HG03045 (cell line): ENCODE results near the gene PLEKHG1.
A peak's percentile ranks its signal among the peaks of the same experiment; 100 is the strongest.

Experiments used
- ATAC-seq: cut with Tn5 transposase; IDR thresholded peaks from one replicate; pipeline ENCODE4 v1.9.1; 2021; ENCODE audit warnings: mild to moderate bottlenecking, moderate library complexity; ENCODE audit not compliant: unreplicated experiment

Gene PLEKHG1

GRCh38 chr6:150637266-150637665 lies 37.6 kb downstream of the PLEKHG1 start:
- no peak for ATAC-seq

- ATAC-seq, result no peak
These were observed 38.6 kb downstream of the PLEKHG1 start for GRCh38 chr6:150638267-150638666.

GRCh38 chr6:150638765-150639164 lies 39.1 kb downstream of the PLEKHG1 start:
- ATAC-seq, result no peak

- no peak for ATAC-seq
These were observed 40.2 kb downstream of the PLEKHG1 start for GRCh38 chr6:150639823-150640331.

GRCh38 chr6:150640556-150641209 lies 41.0 kb downstream of the PLEKHG1 start:
- no peak for ATAC-seq

GRCh38 chr6:150641398-150642139 lies 41.9 kb downstream of the PLEKHG1 start:
- ATAC-seq, result peak; percentile 46

GRCh38 chr6:150646228-150646627 lies 46.5 kb downstream of the PLEKHG1 start:
- ATAC-seq, result no peak

GRCh38 chr6:150647051-150647450 lies 47.4 kb downstream of the PLEKHG1 start:
- no peak for ATAC-seq
